ENCODE results near the gene SGK2. TPM values are rescaled to one million over a fixed set of nuclear protein-coding genes. Genes with fewer than 3 reads are reported as not detected.

The SGK2 gene
- total and polyA plus RNA-seq, 2 experiments from 2014 or later: not detected

DNA sequence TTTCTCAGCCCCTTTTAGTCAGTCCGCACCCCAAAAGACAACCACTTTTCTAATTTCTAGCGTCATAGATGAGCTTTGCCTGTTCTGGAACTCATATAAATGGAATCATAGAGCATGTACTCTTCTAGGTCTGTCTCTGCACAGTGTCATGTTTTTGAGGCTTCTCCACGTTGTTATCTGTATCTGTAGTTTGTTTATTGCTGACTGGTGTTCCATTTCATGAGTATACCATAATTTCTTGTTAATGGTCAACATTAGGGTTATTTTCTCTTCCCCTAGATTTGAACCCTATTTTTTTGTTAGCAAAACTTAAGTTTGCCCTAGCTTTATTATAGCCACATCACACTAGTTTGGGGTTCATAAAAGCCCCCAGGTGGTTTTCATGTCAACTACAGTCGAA lies 16.2 kb upstream of the SGK2 start:
- Histone ChIP-seq H4K20me1 (ENCODE audit: insufficient read depth) (no peaks in the 10 kb centered on the region), H3K9me2 (ENCODE audit: insufficient read depth) (no peaks in the 10 kb centered on the region), H3K27ac (no peak overlapping the region), H2AFZ (no peak overlapping the region), H3F3A (ENCODE audit: insufficient read depth) (no peaks in the 10 kb centered on the region), H3K9me3 (ENCODE audit: low read depth) (no peaks in the 10 kb centered on the region), H3K9ac (no peak overlapping the region), H3K27me3 (replicated peaks; ENCODE audit: insufficient read depth) (no peaks in the 10 kb centered on the region), H3K4me3 (no peak overlapping the region), H3K4me1 (ENCODE audit: insufficient read depth) (peaks cover 7% of the 10 kb centered on the region), H3K36me3 (ENCODE audit: low read depth) (no peaks in the 10 kb centered on the region), H3K79me2 (ENCODE audit: insufficient read depth) (no peaks in the 10 kb centered on the region), H3K4me2 (ENCODE audit: unreplicated experiment) (no peak overlapping the region)
- in situ Hi-C loops (cut with MboI): no loop called here
- WGBS, 2 experiments (ENCODE audit: low coverage in 1 of 2, low lambda C conversion rate in 2 of 2, missing lambda C conversion rate in 2 of 2): 63 to 65% methylated on average over 4 of the region's 4 CpGs
- TF ChIP-seq EZH2 (IDR thresholded peaks at IDR 0.05; ENCODE audit: insufficient read depth, poor library complexity, severe bottlenecking) (no peak), EZH2phosphoT487 (IDR thresholded peaks at IDR 0.05; ENCODE audit: insufficient read depth, low read depth) (no peak)
- no peak for DNase-seq

- in situ Hi-C loops (cut with MboI): no loop called here
- H3K79me2 ChIP-seq (ENCODE audit: insufficient read depth): no peaks in the 10 kb centered on the region
- no peaks in the 10 kb centered on the region for H3K27me3 ChIP-seq (replicated peaks; ENCODE audit: insufficient read depth)
- H3K4me3 ChIP-seq: no peak overlapping the region
- no peak overlapping the region for H3K9ac ChIP-seq
- H3K27ac ChIP-seq: no peak overlapping the region
- no peak for DNase-seq
- no peaks in the 10 kb centered on the region for H3K9me3 ChIP-seq (ENCODE audit: low read depth)
- H3K9me2 ChIP-seq (ENCODE audit: insufficient read depth): no peaks in the 10 kb centered on the region
- H3K4me2 ChIP-seq (ENCODE audit: unreplicated experiment): no peak overlapping the region
- no peaks in the 10 kb centered on the region for H3F3A ChIP-seq (ENCODE audit: insufficient read depth)
- H2AFZ ChIP-seq: no peak overlapping the region
- H3K36me3 ChIP-seq (ENCODE audit: low read depth): no peaks in the 10 kb centered on the region
- WGBS, 2 experiments (ENCODE audit: low coverage in 1 of 2, low lambda C conversion rate in 2 of 2, missing lambda C conversion rate in 2 of 2): 75 to 76% methylated on average over 5 of the region's 5 CpGs
- H3K4me1 ChIP-seq (ENCODE audit: insufficient read depth): peaks cover 7% of the 10 kb centered on the region
- H4K20me1 ChIP-seq (ENCODE audit: insufficient read depth): no peaks in the 10 kb centered on the region
- TF ChIP-seq EZH2phosphoT487 (IDR thresholded peaks at IDR 0.05; ENCODE audit: insufficient read depth, low read depth) (no peak), EZH2 (IDR thresholded peaks at IDR 0.05; ENCODE audit: insufficient read depth, poor library complexity, severe bottlenecking) (no peak)
Measured at GRCh38 chr20:43543138-43543537, 15.7 kb upstream of the SGK2 start.

DNA sequence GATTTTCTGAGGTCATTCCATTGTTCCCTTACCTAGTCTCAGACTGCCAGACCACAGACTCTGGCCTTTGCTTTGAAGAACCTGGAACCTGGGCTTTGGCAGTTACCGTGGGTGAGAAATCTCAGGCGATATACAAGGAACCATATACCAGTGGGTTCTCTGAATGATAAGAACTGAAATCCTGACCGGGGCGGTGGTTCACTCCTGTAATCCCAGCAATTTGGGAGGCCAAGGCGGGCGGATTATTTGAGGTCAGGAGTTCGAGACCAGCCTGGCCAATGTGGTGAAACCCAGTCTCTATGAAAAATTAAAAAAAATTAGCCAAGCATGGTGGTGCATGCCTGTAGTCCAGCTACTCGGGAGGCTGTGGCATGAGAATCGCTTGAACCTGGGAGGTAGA lies 14.3 kb upstream of the SGK2 start:
- Histone ChIP-seq H3K36me3 (ENCODE audit: low read depth) (no peaks in the 10 kb centered on the region), H3K4me1 (ENCODE audit: insufficient read depth) (peaks cover 7% of the 10 kb centered on the region), H3K79me2 (ENCODE audit: insufficient read depth) (no peaks in the 10 kb centered on the region), H3K9me2 (ENCODE audit: insufficient read depth) (no peaks in the 10 kb centered on the region), H3K4me2 (ENCODE audit: unreplicated experiment) (no peak overlapping the region), H3K9ac (no peak overlapping the region), H4K20me1 (ENCODE audit: insufficient read depth) (no peaks in the 10 kb centered on the region), H3K9me3 (ENCODE audit: low read depth) (no peaks in the 10 kb centered on the region), H3K27ac (no peak overlapping the region), H3K4me3 (no peak overlapping the region), H3F3A (ENCODE audit: insufficient read depth) (no peaks in the 10 kb centered on the region), H2AFZ (no peak overlapping the region), H3K27me3 (replicated peaks; ENCODE audit: insufficient read depth) (no peaks in the 10 kb centered on the region)
- TF ChIP-seq EZH2phosphoT487 (IDR thresholded peaks at IDR 0.05; ENCODE audit: insufficient read depth, low read depth): no peak
- TF ChIP-seq EZH2 (IDR thresholded peaks at IDR 0.05; ENCODE audit: insufficient read depth, poor library complexity, severe bottlenecking): no peak
- 86 to 92% methylated on average over 8 to 9 of the region's 9 CpGs for WGBS, 2 experiments (ENCODE audit: low coverage in 1 of 2, low lambda C conversion rate in 2 of 2, missing lambda C conversion rate in 2 of 2)
- no peak for DNase-seq
- in situ Hi-C loops (cut with MboI): no loop called here

DNA sequence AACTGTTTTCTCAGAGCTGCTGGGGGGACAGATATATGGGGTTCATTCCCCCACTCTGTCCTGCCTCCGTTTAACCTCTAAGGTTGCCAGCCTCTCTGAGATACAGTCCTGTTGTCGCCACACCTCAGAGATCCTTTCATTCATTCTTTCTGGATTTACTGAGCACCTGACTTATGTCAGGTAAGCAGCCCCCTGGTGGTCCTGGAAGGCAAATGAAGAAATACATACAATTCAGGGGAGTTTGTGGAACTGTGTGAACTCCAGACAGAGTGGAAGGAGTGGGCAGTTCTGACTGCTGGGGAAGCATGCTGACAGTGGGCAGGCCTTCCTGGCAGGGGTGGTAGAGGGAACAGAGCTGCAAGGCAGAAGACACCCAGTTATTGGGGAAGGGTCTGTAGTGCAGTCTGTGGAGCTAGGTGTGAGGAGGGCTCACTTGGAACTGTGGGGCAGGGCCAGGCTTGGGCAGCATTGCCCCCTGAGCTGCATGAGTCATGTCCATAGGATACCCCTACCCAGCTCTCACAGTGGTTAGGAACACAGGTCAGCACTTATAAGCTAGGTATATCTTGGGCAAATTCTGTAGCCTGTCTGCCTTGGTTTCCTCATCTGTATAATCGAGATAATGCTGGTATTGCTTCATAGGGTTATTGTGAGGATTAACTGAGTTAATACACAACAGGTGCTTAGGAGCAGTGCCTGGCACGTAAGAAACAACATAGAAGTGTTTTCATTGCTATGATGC lies 12.8 kb upstream of the SGK2 start:
- Histone ChIP-seq H3K27me3 (replicated peaks; ENCODE audit: insufficient read depth) (no peaks in the 10 kb centered on the region), H3K4me3 (no peak overlapping the region), H3F3A (ENCODE audit: insufficient read depth) (no peaks in the 10 kb centered on the region), H3K27ac (no peak overlapping the region), H3K9me3 (ENCODE audit: low read depth) (no peaks in the 10 kb centered on the region), H4K20me1 (ENCODE audit: insufficient read depth) (no peaks in the 10 kb centered on the region), H3K9me2 (ENCODE audit: insufficient read depth) (no peaks in the 10 kb centered on the region), H3K4me1 (ENCODE audit: insufficient read depth) (peaks cover 6% of the 10 kb centered on the region), H3K79me2 (ENCODE audit: insufficient read depth) (no peaks in the 10 kb centered on the region), H2AFZ (no peak overlapping the region), H3K4me2 (ENCODE audit: unreplicated experiment) (no peak overlapping the region), H3K9ac (no peak overlapping the region), H3K36me3 (ENCODE audit: low read depth) (no peaks in the 10 kb centered on the region)
- in situ Hi-C loops (cut with MboI): no loop called here
- WGBS, 2 experiments (ENCODE audit: low coverage in 1 of 2, low lambda C conversion rate in 2 of 2, missing lambda C conversion rate in 2 of 2): 40 to 49% methylated on average over 4 of the region's 4 CpGs
- no peak for DNase-seq
- no peak for TF ChIP-seq EZH2phosphoT487 (IDR thresholded peaks at IDR 0.05; ENCODE audit: insufficient read depth, low read depth)

All from GM23248 (cell line).